Measurements from ENCODE around the gene NIP7. TPM values are rescaled to one million over a fixed set of nuclear protein-coding genes. Genes with fewer than 3 reads are reported as not detected.

Gene NIP7
- total RNA-seq, 1 experiment from 2014 or later: 25.4 TPM

DNA sequence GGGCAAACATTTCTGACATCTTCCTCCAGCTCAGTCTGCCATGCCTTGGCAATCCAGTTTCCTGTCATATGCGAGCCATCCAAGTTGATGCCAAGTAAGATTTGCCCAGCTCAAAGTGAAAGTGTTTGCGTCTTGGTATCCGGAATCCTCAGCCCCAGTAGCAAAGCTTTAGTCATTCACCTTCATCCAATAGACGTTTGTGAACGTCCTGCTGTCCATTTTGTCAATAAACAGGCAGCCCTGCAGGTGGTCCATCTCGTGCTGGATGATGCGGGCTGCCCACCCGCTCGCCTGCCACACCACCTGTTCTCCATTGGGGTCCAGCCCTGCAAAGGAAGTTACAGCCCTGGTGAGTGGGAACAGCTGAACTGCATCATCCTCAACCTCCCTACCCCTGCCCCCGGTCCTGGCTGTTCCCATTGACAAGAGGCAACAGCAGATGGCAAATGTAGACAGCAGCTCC is 10.7 kb upstream of the NIP7 start:
- Histone ChIP-seq H3K79me2 (ENCODE audit: low read length) (peaks cover 60% of the 10 kb centered on the region), H4K20me1 (ENCODE audit: low read length) (peaks cover 10% of the 10 kb centered on the region), H3K36me3 (ENCODE audit: low read depth, low read length) (peaks cover 15% of the 10 kb centered on the region), H3K9ac (ENCODE audit: low read length) (peak overlapping the region; percentile 86), H3K4me3 (ENCODE audit: low read length) (peak overlapping the region; percentile 80), H3K9me3 (ENCODE audit: low read length) (no peaks in the 10 kb centered on the region), H3K27me3 (ENCODE audit: low read length) (no peaks in the 10 kb centered on the region), H3K4me1 (ENCODE audit: insufficient read depth, low read length) (peaks cover 21% of the 10 kb centered on the region), H3F3A (ENCODE audit: low read length, unreplicated experiment) (no peaks in the 10 kb centered on the region), H3K27ac (ENCODE audit: low read length) (0 out of 2 replicates have a peak overlapping the region, but pooled peaks have one; percentile 3), H2AFZ (ENCODE audit: low read length) (no peak overlapping the region), H3K4me2 (ENCODE audit: low read length) (peak overlapping the region; percentile 96), H3K9me2 (replicated peaks; ENCODE audit: low read length) (no peaks in the 10 kb centered on the region)
- BruUV-seq (replicated peaks): no TSS peak
- TF ChIP-seq, protein P1, sequence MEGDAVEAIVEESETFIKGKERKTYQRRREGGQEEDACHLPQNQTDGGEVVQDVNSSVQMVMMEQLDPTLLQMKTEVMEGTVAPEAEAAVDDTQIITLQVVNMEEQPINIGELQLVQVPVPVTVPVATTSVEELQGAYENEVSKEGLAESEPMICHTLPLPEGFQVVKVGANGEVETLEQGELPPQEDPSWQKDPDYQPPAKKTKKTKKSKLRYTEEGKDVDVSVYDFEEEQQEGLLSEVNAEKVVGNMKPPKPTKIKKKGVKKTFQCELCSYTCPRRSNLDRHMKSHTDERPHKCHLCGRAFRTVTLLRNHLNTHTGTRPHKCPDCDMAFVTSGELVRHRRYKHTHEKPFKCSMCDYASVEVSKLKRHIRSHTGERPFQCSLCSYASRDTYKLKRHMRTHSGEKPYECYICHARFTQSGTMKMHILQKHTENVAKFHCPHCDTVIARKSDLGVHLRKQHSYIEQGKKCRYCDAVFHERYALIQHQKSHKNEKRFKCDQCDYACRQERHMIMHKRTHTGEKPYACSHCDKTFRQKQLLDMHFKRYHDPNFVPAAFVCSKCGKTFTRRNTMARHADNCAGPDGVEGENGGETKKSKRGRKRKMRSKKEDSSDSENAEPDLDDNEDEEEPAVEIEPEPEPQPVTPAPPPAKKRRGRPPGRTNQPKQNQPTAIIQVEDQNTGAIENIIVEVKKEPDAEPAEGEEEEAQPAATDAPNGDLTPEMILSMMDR (conservative IDR thresholded peaks at IDR 0.05; ENCODE audit: low read depth, low read length): no peak
- intact Hi-C loops (cut with micrococcal nuclease): no loop called here
- DNase-seq (peak; percentile 73), ATAC-seq (peak; percentile 18)
- CTCF ChIA-PET: interaction anchor here (0.6 kb wide), 1 partner anchor 17 kb away, joined by 3 read pairs; no protein-coding TSS in a partner anchor
- POLR2A ChIA-PET (ENCODE audit: unreplicated experiment): interaction anchor here (0.6 kb wide), 1 partner anchor 666 kb away, joined by 5 read pairs; no protein-coding TSS in a partner anchor

DNA sequence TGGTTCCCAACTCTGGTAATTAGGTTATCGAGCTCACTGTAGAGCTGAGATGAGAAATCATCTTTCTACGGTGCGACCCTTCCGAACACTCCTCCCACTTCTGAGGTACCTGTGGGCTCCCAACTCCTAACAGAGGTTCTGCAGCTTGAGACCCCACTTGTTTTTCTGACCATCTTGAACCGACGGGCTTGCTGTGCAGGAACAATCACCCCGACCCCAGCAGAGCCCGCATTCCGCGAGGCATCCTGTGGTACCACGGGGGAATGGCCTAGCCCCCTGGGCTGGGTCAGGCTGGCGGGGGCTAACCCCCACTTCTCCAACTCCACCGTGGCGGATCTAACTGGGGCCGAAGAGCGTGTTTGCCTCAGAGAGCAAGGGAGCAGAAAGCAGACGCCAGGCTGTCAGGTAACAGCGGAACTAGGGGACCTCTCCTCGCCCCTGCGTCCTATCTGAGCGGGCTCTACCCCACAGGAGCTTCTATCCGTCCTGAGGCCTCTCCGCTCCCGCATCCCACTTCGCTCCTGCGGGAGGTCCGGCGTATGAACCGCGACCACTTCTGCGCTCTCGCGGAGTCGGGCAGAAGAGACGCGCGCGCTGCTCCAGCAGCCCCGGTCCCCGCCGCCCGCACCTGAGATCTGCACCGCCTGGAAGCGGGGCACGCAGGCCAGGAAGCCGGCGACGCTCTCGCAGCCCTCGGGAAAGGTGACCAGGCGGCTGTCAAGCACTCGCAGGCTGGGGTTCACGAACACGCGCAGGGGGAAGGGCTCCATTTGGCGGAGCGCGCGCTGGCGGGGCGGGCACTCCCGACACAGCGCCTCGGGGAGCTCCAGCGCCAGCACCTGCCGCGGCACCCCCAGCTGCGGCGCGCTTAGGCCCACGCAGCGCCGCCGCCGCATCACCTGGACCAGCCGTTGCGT is 9.9 kb upstream of the NIP7 start:
- CTCF ChIA-PET: no interaction called here

More for the DNA sequence above, 9.9 kb upstream of the NIP7 start:
- Histone ChIP-seq H3K9me3 (ENCODE audit: low read length) (no peaks in the 10 kb centered on the region), H4K20me1 (ENCODE audit: low read length) (peaks cover 10% of the 10 kb centered on the region), H3K4me3 (ENCODE audit: low read length) (peak overlapping the region; percentile 80), H3K36me3 (ENCODE audit: low read depth, low read length) (peaks cover 21% of the 10 kb centered on the region), H3K27me3 (ENCODE audit: low read length) (no peaks in the 10 kb centered on the region), H3K4me2 (ENCODE audit: low read length) (peak overlapping the region; percentile 96), H3K9me2 (replicated peaks; ENCODE audit: low read length) (no peaks in the 10 kb centered on the region), H3K27ac (ENCODE audit: low read length) (peak overlapping the region; percentile 32; the same call in 1 of the 2 replicates), H2AFZ (ENCODE audit: low read length) (peak overlapping the region; percentile 63; the same call in 1 of the 2 replicates), H3F3A (ENCODE audit: low read length, unreplicated experiment) (no peaks in the 10 kb centered on the region), H3K79me2 (ENCODE audit: low read length) (peaks cover 53% of the 10 kb centered on the region), H3K4me1 (ENCODE audit: insufficient read depth, low read length) (peaks cover 21% of the 10 kb centered on the region), H3K9ac (ENCODE audit: low read length) (peak overlapping the region; percentile 86)
- no TSS peak for BruUV-seq (replicated peaks)
- TF ChIP-seq, protein P1 (conservative IDR thresholded peaks at IDR 0.05; ENCODE audit: low read depth, low read length): no peak
- TF ChIP-seq EZH2 (IDR thresholded peaks at IDR 0.05; ENCODE audit: low read length, unreplicated experiment): no peak
- ATAC-seq (peak; percentile 23), DNase-seq (peak; percentile 14)
- intact Hi-C loops (cut with micrococcal nuclease): no loop called here
- POLR2A ChIA-PET (ENCODE audit: unreplicated experiment): no interaction called here
